B cell (primary cell): ENCODE data around the gene AMBRA1. TPM values are rescaled to one million over a fixed set of nuclear protein-coding genes. Genes with fewer than 3 reads are reported as not detected.
A peak's percentile ranks its signal among the peaks of the same experiment; 100 is the strongest.

Experiments
- ATAC-seq: fragments of 200-7000 bp; cut with Tn5 transposase; one replicate; pipeline ENCODE4 v1.10.0; 2021; ENCODE audit warnings: low read depth, mild to moderate bottlenecking, moderate number of reproducible peaks, moderate library complexity
- CTCF ChIA-PET: fragments of 350-600 bp; sonication (Branson Sonifier 250); formaldehyde crosslinking; loops from one replicate; lab custom pipeline; 2021; ENCODE audit warnings: antibody characterized with exemption, inconsistent platforms; lab: Charles Lee
- POLR2A ChIA-PET: fragments of 350-600 bp; sonication (Branson Sonifier 250); formaldehyde crosslinking; loops from one replicate; lab custom pipeline; 2021; ENCODE audit warnings: antibody characterized with exemption; lab: Charles Lee
- DNase-seq: peaks from one replicate; pipeline ENCODE4 v3.0.0; 2013
- H2AFZ ChIP-seq: 2 replicates; pipeline ENCODE4 v1.6.1; 2012; ENCODE audit warnings: mild to moderate bottlenecking, low read depth, low read length; ENCODE audit not compliant: insufficient read depth, poor library complexity, severe bottlenecking
- H3K27ac ChIP-seq, 2 donors: 1 replicate in 1 of 2; 2 replicates in 1 of 2; pipeline ENCODE4 v1.5.1; 2012 to 2013; ENCODE audit warnings: low read length in 2 of 2, mild to moderate bottlenecking in 2 of 2, moderate library complexity in 1 of 2
- H3K27me3 ChIP-seq, 4 experiments: fragments of 200-600 bp in 1 of 4; sonication (generic) in 1 of 4; replicated peaks in 1 of 4; 1 replicate in 2 of 4; 2 replicates in 2 of 4; pipeline versions ENCODE4 v1.6.1 to v1.7.0; 2013 to 2016; ENCODE audit warnings: low read length in 3 of 4, mild to moderate bottlenecking in 2 of 4, mixed read lengths in 1 of 4, moderate library complexity in 1 of 4; ENCODE audit not compliant: insufficient read depth in 4 of 4, control insufficient read depth in 3 of 4; ENCODE audit errors: control extremely low read depth in 1 of 4
- H3K36me3 ChIP-seq, 2 experiments: replicated peaks in 1 of 2; 1 replicate in 1 of 2; 2 replicates in 1 of 2; pipeline versions ENCODE4 v1.6.1 to v1.7.1; 2013; ENCODE audit warnings: low read length in 1 of 2; ENCODE audit not compliant: insufficient read depth in 2 of 2, control insufficient read depth in 1 of 2; ENCODE audit errors: control extremely low read depth in 1 of 2, extremely low read depth in 1 of 2
- H3K4me1 ChIP-seq, 2 donors: fragments of 200-600 bp in 1 of 2; sonication (generic) in 1 of 2; 1 replicate in 1 of 2; 2 replicates in 1 of 2; pipeline versions ENCODE4 v1.5.1 to v1.6.1; 2013 to 2017; ENCODE audit warnings: low read length in 2 of 2; ENCODE audit not compliant: control insufficient read depth in 2 of 2, insufficient read depth in 2 of 2
- H3K4me2 ChIP-seq: replicated peaks from 2 replicates; pipeline ENCODE3; 2012; ENCODE audit warnings: mild to moderate bottlenecking, low read depth, low read length; ENCODE audit not compliant: poor library complexity, severe bottlenecking
- H3K4me3 ChIP-seq, 5 experiments: fragments of 200-600 bp in 1 of 5; sonication (generic) in 1 of 5; 1 replicate in 3 of 5; 2 replicates in 2 of 5; pipeline versions ENCODE4 v1.5.1 to v1.7.0; 2011 to 2016; ENCODE audit warnings: low read length in 4 of 5, mild to moderate bottlenecking in 4 of 5, low read depth in 2 of 5, control low read depth in 1 of 5, moderate library complexity in 1 of 5; ENCODE audit not compliant: insufficient read depth in 1 of 5; ENCODE audit errors: control extremely low read depth in 1 of 5, extremely low read depth in 1 of 5
- H3K79me2 ChIP-seq: fragments of 200-600 bp; sonication (generic); one replicate; pipeline ENCODE4 v1.6.0; 2016; ENCODE audit warnings: low read length; ENCODE audit not compliant: control insufficient read depth, insufficient read depth
- H3K9ac ChIP-seq: fragments of 200-600 bp; sonication (generic); 2 replicates; pipeline ENCODE4 v1.6.1; 2017; ENCODE audit warnings: mild to moderate bottlenecking, low read length, moderate library complexity
- H3K9me3 ChIP-seq, 3 donors: one replicate each; pipeline versions ENCODE4 v1.6.1 to v1.7.1; 2013; ENCODE audit warnings: low read length in 2 of 3; ENCODE audit not compliant: control insufficient read depth in 2 of 3, insufficient read depth in 1 of 3; ENCODE audit errors: control extremely low read depth in 1 of 3
- H4K20me1 ChIP-seq: 2 replicates; pipeline ENCODE4 v1.6.0; 2012; ENCODE audit warnings: mild to moderate bottlenecking, low read length; ENCODE audit not compliant: insufficient read depth, control insufficient read depth, poor library complexity, severe bottlenecking
- H3K27ac Mint-ChIP-seq: one replicate; pipeline ENCODE4 v1.8.0; 2021; ENCODE audit warnings: mixed read lengths
- H3K27me3 Mint-ChIP-seq: one replicate; pipeline ENCODE4 v1.8.0; 2021; ENCODE audit warnings: mixed read lengths
- H3K4me1 Mint-ChIP-seq: one replicate; pipeline ENCODE4 v1.8.0; 2021; ENCODE audit warnings: mixed read lengths
- H3K4me3 Mint-ChIP-seq: one replicate; pipeline ENCODE4 v1.8.0; 2021; ENCODE audit warnings: mixed read lengths
- H3K9me3 Mint-ChIP-seq: one replicate; pipeline ENCODE4 v1.8.0; 2022; ENCODE audit warnings: mixed read lengths; ENCODE audit not compliant: insufficient read depth
- CTCF ChIP-seq: fragments of 200-600 bp; IDR thresholded peaks from one replicate; pipeline ENCODE4 v1.8.0; 2022; ENCODE audit warnings: antibody characterized with exemption, mild to moderate bottlenecking
- EZH2 ChIP-seq: IDR thresholded peaks from 2 replicates; pipeline ENCODE4 v1.6.1; 2012; ENCODE audit warnings: borderline replicate concordance, low read depth, mild to moderate bottlenecking, moderate library complexity, low read length; ENCODE audit not compliant: insufficient read depth, poor library complexity, severe bottlenecking
- WGBS: methylation state at CpG from one replicate; pipeline ENCODE4 v1.1.5; 2013; ENCODE audit warnings: missing lambda C conversion rate; ENCODE audit not compliant: insufficient coverage; 5-methylcytosine and 5-hydroxymethylcytosine counted together
- intact Hi-C: fragments of 100-400 bp; cut with micrococcal nuclease; formaldehyde crosslinking; loops from one replicate; pipeline ENCODE4 v1.10.0; 2022
- polyA plus RNA-seq: library from polyadenylated mRNA; depleted of rRNA; stranded (reverse); fragments of >200 nt; gene quantifications from 2 replicates; pipeline ENCODE4 v1.2.3, GENCODE V29; 2012
- total RNA-seq, 2 donors: library from RNA; stranded (reverse); fragments of 120-200 nt in 1 of 2; gene quantifications; 1 replicate in 1 of 2; 2 replicates in 1 of 2; pipeline versions ENCODE4 v1.2.3 to v1.2.4, GENCODE V29; 2013 to 2022

AMBRA1 gene
- total and polyA plus RNA-seq, 2 donors (not counting 1 experiment from before 2014, with no cell fraction given), result 13.8 to 36.1 TPM

GRCh38 chr11:46604796-46605195 is 11.0 kb upstream of the AMBRA1 start:
- WGBS, result 89% methylated on average over 1 of the region's 1 CpG
- no peak for ATAC-seq
- peaks cover 0 to 9% (median 8%) of the 10 kb centered on the region in 3 donors for H3K9me3 ChIP-seq
- no peaks in the 10 kb centered on the region for H4K20me1 ChIP-seq
- Mint-ChIP-seq H3K27me3 (no peaks in the 10 kb centered on the region), H3K4me3 (no peak overlapping the region), H3K9me3 (peaks cover 4% of the 10 kb centered on the region), H3K4me1 (peaks cover 9% of the 10 kb centered on the region), H3K27ac (no peak overlapping the region)
- ChIA-PET POLR2A (no interaction called here), CTCF (interaction anchor here (0.9 kb wide), 1 partner anchor 14 kb away, joined by 3 read pairs; no protein-coding TSS in a partner anchor)
- no peaks in the 10 kb centered on the region for H3K79me2 ChIP-seq
- DNase-seq, result no peak
- H3K4me3 ChIP-seq, result no peak overlapping the region
- peaks cover 9% of the 10 kb centered on the region in 2 donors for H3K4me1 ChIP-seq
- H3K36me3 ChIP-seq, result no peaks in the 10 kb centered on the region
- intact Hi-C loops, result no loop called here
- no peaks in the 10 kb centered on the region for H3K27me3 ChIP-seq
- H3K9ac ChIP-seq, result no peak overlapping the region
- no peak for TF ChIP-seq CTCF
- TF ChIP-seq EZH2, result no peak
- no peak overlapping the region for H2AFZ ChIP-seq
- no peak overlapping the region for H3K27ac ChIP-seq
- no peak overlapping the region for H3K4me2 ChIP-seq

- ATAC-seq, result no peak
- peaks cover 9% of the 10 kb centered on the region in 2 donors for H3K4me1 ChIP-seq
- Mint-ChIP-seq H3K9me3 (peaks cover 4% of the 10 kb centered on the region), H3K27me3 (no peaks in the 10 kb centered on the region), H3K4me3 (no peak overlapping the region), H3K4me1 (peaks cover 9% of the 10 kb centered on the region), H3K27ac (no peak overlapping the region)
- no peaks in the 10 kb centered on the region for H3K36me3 ChIP-seq
- TF ChIP-seq EZH2 (no peak), CTCF (no peak)
- no peak overlapping the region for H3K9ac ChIP-seq
- CTCF ChIA-PET, result interaction anchor here (0.6 kb wide), 1 partner anchor 9 kb away, joined by 6 read pairs; no protein-coding TSS in a partner anchor
- peak; percentile 18 for DNase-seq
- H3K9me3 ChIP-seq, result peaks cover 0 to 9% (median 8%) of the 10 kb centered on the region in 3 donors
- intact Hi-C loops, result no loop called here
- POLR2A ChIA-PET, result interaction anchor here (0.6 kb wide), 1 partner anchor 264 kb away, joined by 7 read pairs; no protein-coding TSS in a partner anchor
- no peak overlapping the region for H3K4me3 ChIP-seq
- no peaks in the 10 kb centered on the region for H3K79me2 ChIP-seq
- peak overlapping the region; percentile 12 to 55 for H3K27ac ChIP-seq
- H2AFZ ChIP-seq, result no peak overlapping the region
- H3K4me2 ChIP-seq, result peak overlapping the region; percentile 35
- WGBS, result 93% methylated on average over 11 of the region's 15 CpGs
- H3K27me3 ChIP-seq, result no peaks in the 10 kb centered on the region
- H4K20me1 ChIP-seq, result no peaks in the 10 kb centered on the region
These were observed 10.0 kb upstream of the AMBRA1 start for GRCh38 chr11:46603704-46604308.
